Measurements from ENCODE around the gene C9orf153. TPM values are rescaled to one million over a fixed set of nuclear protein-coding genes. Genes with fewer than 3 reads are reported as not detected.

C9orf153 gene
- polyA plus RNA-seq, 1 donor from 2014 or later, result not detected

DNA sequence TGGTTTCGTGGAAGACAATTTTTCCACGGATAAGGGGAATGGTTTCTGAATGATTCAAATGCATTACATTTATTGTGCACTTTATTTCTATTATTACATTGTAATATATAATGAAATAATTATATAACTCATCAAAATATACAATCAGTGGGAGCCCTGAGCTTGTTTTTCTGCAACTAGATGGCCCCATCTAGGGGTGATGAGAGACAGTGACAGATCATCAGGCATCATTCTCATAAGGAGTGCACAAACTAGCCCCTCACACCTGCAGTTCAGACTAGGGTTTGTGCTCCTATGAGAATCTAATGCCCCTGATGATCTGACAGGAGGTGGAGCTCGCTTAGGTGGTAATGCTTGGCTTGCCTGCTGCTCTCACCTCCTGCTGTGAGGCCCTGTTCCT is 16.5 kb upstream of the C9orf153 start:
- H3K79me2 ChIP-seq (replicated peaks; ENCODE audit: insufficient read depth, low read length), result peaks cover 56% of the 10 kb centered on the region

GRCh38 chr9:86274821-86275643 is 15.6 kb upstream of the C9orf153 start:
- no peak overlapping the region for H3K4me2 ChIP-seq (ENCODE audit: low read length)
- no peak overlapping the region for H3K27ac ChIP-seq (ENCODE audit: low read length)
- H3K9ac ChIP-seq (ENCODE audit: low read length), result no peak overlapping the region
- TF ChIP-seq SMC3 (conservative IDR thresholded peaks at IDR 0.05; ENCODE audit: poor library complexity) (no peak), EZH2 (IDR thresholded peaks at IDR 0.05; ENCODE audit: borderline replicate concordance, insufficient read depth, low read length, poor library complexity, severe bottlenecking) (no peak), RAD21 (conservative IDR thresholded peaks at IDR 0.05) (no peak), POLR2AphosphoS5 (IDR thresholded peaks at IDR 0.05) (no peak), TAF1 (IDR thresholded peaks at IDR 0.05; ENCODE audit: low read depth) (no peak), MXI1 (conservative IDR thresholded peaks at IDR 0.05; ENCODE audit: poor library complexity, severe bottlenecking) (no peak)
- TF ChIP-seq, protein P1, sequence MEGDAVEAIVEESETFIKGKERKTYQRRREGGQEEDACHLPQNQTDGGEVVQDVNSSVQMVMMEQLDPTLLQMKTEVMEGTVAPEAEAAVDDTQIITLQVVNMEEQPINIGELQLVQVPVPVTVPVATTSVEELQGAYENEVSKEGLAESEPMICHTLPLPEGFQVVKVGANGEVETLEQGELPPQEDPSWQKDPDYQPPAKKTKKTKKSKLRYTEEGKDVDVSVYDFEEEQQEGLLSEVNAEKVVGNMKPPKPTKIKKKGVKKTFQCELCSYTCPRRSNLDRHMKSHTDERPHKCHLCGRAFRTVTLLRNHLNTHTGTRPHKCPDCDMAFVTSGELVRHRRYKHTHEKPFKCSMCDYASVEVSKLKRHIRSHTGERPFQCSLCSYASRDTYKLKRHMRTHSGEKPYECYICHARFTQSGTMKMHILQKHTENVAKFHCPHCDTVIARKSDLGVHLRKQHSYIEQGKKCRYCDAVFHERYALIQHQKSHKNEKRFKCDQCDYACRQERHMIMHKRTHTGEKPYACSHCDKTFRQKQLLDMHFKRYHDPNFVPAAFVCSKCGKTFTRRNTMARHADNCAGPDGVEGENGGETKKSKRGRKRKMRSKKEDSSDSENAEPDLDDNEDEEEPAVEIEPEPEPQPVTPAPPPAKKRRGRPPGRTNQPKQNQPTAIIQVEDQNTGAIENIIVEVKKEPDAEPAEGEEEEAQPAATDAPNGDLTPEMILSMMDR (IDR thresholded peaks at IDR 0.05; ENCODE audit: poor library complexity, severe bottlenecking), result no peak
- TF ChIP-seq, protein P2, sequence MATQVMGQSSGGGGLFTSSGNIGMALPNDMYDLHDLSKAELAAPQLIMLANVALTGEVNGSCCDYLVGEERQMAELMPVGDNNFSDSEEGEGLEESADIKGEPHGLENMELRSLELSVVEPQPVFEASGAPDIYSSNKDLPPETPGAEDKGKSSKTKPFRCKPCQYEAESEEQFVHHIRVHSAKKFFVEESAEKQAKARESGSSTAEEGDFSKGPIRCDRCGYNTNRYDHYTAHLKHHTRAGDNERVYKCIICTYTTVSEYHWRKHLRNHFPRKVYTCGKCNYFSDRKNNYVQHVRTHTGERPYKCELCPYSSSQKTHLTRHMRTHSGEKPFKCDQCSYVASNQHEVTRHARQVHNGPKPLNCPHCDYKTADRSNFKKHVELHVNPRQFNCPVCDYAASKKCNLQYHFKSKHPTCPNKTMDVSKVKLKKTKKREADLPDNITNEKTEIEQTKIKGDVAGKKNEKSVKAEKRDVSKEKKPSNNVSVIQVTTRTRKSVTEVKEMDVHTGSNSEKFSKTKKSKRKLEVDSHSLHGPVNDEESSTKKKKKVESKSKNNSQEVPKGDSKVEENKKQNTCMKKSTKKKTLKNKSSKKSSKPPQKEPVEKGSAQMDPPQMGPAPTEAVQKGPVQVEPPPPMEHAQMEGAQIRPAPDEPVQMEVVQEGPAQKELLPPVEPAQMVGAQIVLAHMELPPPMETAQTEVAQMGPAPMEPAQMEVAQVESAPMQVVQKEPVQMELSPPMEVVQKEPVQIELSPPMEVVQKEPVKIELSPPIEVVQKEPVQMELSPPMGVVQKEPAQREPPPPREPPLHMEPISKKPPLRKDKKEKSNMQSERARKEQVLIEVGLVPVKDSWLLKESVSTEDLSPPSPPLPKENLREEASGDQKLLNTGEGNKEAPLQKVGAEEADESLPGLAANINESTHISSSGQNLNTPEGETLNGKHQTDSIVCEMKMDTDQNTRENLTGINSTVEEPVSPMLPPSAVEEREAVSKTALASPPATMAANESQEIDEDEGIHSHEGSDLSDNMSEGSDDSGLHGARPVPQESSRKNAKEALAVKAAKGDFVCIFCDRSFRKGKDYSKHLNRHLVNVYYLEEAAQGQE (IDR thresholded peaks at IDR 0.05; ENCODE audit: borderline replicate concordance), result no peak
- H4K20me1 ChIP-seq (ENCODE audit: insufficient read depth), result no peaks in the 10 kb centered on the region
- H3K36me3 ChIP-seq (ENCODE audit: insufficient read depth, low read length), result peaks cover 16% of the 10 kb centered on the region
- H2AFZ ChIP-seq (ENCODE audit: low read depth, low read length), result no peak overlapping the region
- no peaks in the 10 kb centered on the region for H3K9me3 ChIP-seq (ENCODE audit: low read length)
- H3K9me2 ChIP-seq (ENCODE audit: insufficient read depth, low read length), result no peaks in the 10 kb centered on the region
- H3K27me3 ChIP-seq (ENCODE audit: insufficient read depth, low read depth, low read length), result no peaks in the 10 kb centered on the region
- peaks cover 47% of the 10 kb centered on the region for H3K79me2 ChIP-seq (replicated peaks; ENCODE audit: insufficient read depth, low read length)
- H3K4me3 ChIP-seq (ENCODE audit: low read length), result no peak overlapping the region
- H3F3A ChIP-seq (ENCODE audit: insufficient read depth, low read length, poor library complexity, severe bottlenecking), result no peaks in the 10 kb centered on the region

More for the DNA sequence above, 16.5 kb upstream of the C9orf153 start:
- no peaks in the 10 kb centered on the region for H4K20me1 ChIP-seq (ENCODE audit: insufficient read depth)
- H2AFZ ChIP-seq (ENCODE audit: low read depth, low read length), result no peak overlapping the region
- H3K9ac ChIP-seq (ENCODE audit: low read length), result no peak overlapping the region
- no peak overlapping the region for H3K4me2 ChIP-seq (ENCODE audit: low read length)
- no peak for TF ChIP-seq EP300 (conservative IDR thresholded peaks at IDR 0.05; ENCODE audit: poor library complexity, severe bottlenecking)
- TF ChIP-seq, protein P2 (IDR thresholded peaks at IDR 0.05; ENCODE audit: borderline replicate concordance), result no peak
- peak; percentile 28 for TF ChIP-seq RAD21 (conservative IDR thresholded peaks at IDR 0.05)
- no peak for TF ChIP-seq SMC3 (conservative IDR thresholded peaks at IDR 0.05; ENCODE audit: poor library complexity)
- TF ChIP-seq MXI1 (conservative IDR thresholded peaks at IDR 0.05; ENCODE audit: poor library complexity, severe bottlenecking), result no peak
- TF ChIP-seq, protein P1 (IDR thresholded peaks at IDR 0.05; ENCODE audit: poor library complexity, severe bottlenecking), result peak; percentile 38
- TF ChIP-seq EZH2 (IDR thresholded peaks at IDR 0.05; ENCODE audit: borderline replicate concordance, insufficient read depth, low read length, poor library complexity, severe bottlenecking), result no peak
- TF ChIP-seq POLR2AphosphoS5 (IDR thresholded peaks at IDR 0.05), result no peak
- no peak for TF ChIP-seq TAF1 (IDR thresholded peaks at IDR 0.05; ENCODE audit: low read depth)
- no peak overlapping the region for H3K4me3 ChIP-seq (ENCODE audit: low read length)
- peaks cover 16% of the 10 kb centered on the region for H3K36me3 ChIP-seq (ENCODE audit: insufficient read depth, low read length)
- H3K27me3 ChIP-seq (ENCODE audit: insufficient read depth, low read depth, low read length), result no peaks in the 10 kb centered on the region
- H3F3A ChIP-seq (ENCODE audit: insufficient read depth, low read length, poor library complexity, severe bottlenecking), result no peaks in the 10 kb centered on the region
- H3K27ac ChIP-seq (ENCODE audit: low read length), result no peak overlapping the region
- H3K9me2 ChIP-seq (ENCODE audit: insufficient read depth, low read length), result no peaks in the 10 kb centered on the region
- H3K9me3 ChIP-seq (ENCODE audit: low read length), result no peaks in the 10 kb centered on the region
